ENCODE results near the gene ALG1L2.
"Not testable (repeated sequence)": the region's sequence is repeated elsewhere in the genome, so short reads cannot be mapped to it uniquely, and the experiment has no call there.

GRCh38 chr3:130052366-130052765 is 29.3 kb upstream of the ALG1L2 start:
- not testable (repeated sequence) for TF ChIP-seq CTCF (conservative IDR thresholded peaks at IDR 0.05; ENCODE audit: low read depth, low read length); POLR2A (IDR thresholded peaks at IDR 0.05; ENCODE audit: low read depth, low read length); CEBPB (IDR thresholded peaks at IDR 0.05; ENCODE audit: low read depth, low read length); MAZ (IDR thresholded peaks at IDR 0.05; ENCODE audit: borderline replicate concordance, low read depth, low read length); RAD21 (IDR thresholded peaks at IDR 0.05; ENCODE audit: low read length); NFE2L2 (IDR thresholded peaks at IDR 0.05; ENCODE audit: low read depth, low read length); RFX5 (IDR thresholded peaks at IDR 0.05; ENCODE audit: low read depth, low read length); SMC3 (IDR thresholded peaks at IDR 0.05; ENCODE audit: low read depth, low read length); RCOR1 (IDR thresholded peaks at IDR 0.05; ENCODE audit: insufficient replicate concordance, low read length); MAFK (IDR thresholded peaks at IDR 0.05; ENCODE audit: low read depth, low read length); BHLHE40 (IDR thresholded peaks at IDR 0.05; ENCODE audit: low read depth, low read length); USF2 (IDR thresholded peaks at IDR 0.05; ENCODE audit: low read depth, low read length); CHD1 (IDR thresholded peaks at IDR 0.05; ENCODE audit: low read depth, low read length)
